ENCODE results near the gene OLFML2A. TPM values are rescaled to one million over a fixed set of nuclear protein-coding genes. Genes with fewer than 3 reads are reported as not detected.

OLFML2A gene
- polyA plus RNA-seq, 1 donor: 18.7 TPM

- DNase-seq: no peak
Measured at GRCh38 chr9:124852121-124852828, 75.3 kb downstream of the OLFML2A start.

GRCh38 chr9:124852829-124853531, 76.0 kb downstream of the OLFML2A start, which contains the start of gene WDR38:
WDR38 (plus strand) TSS chr9:124853460; CDS start chr9:124853532, 72 bp downstream.
- DNase-seq: peak; percentile 53

- no peak for DNase-seq
Measured at GRCh38 chr9:124853605-124854143, 76.7 kb downstream of the OLFML2A start.

- DNase-seq: no peak
Measured at GRCh38 chr9:124854161-124854560, 77.2 kb downstream of the OLFML2A start.

- no peak for DNase-seq
Measured at GRCh38 chr9:124854822-124855221, 77.9 kb downstream of the OLFML2A start.

- no peak for DNase-seq
Measured at GRCh38 chr9:124855566-124855943, 78.6 kb downstream of the OLFML2A start.

- DNase-seq: no peak
Measured at GRCh38 chr9:124855944-124856765, 79.2 kb downstream of the OLFML2A start.

- DNase-seq: no peak
Measured at GRCh38 chr9:124857533-124858162, 80.7 kb downstream of the OLFML2A start.

GRCh38 chr9:124858330-124859046, 81.6 kb downstream of the OLFML2A start:
- DNase-seq: no peak

GRCh38 chr9:124859803-124860581, 83.1 kb downstream of the OLFML2A start:
- no peak for DNase-seq

- DNase-seq: no peak
Measured at GRCh38 chr9:124860582-124861341, 83.8 kb downstream of the OLFML2A start.

GRCh38 chr9:124861342-124862229, 84.7 kb downstream of the OLFML2A start, which contains the start of the genes ARPC5L and RPL35:
ARPC5L (plus strand) TSS chr9:124862130; CDS start chr9:124869291, 7,161 bp downstream.
RPL35 (minus strand) TSS chr9:124861957; CDS start chr9:124861912, 45 bp downstream.
- peak; percentile 93 for DNase-seq

- DNase-seq: no peak
Measured at GRCh38 chr9:124863371-124863871, 86.5 kb downstream of the OLFML2A start.

Other genes with a start within 250 kb of the OLFML2A start
- 1.7 TPM for gene NR6A1, start 5.8 kb upstream of the OLFML2A start, polyA plus RNA-seq (ENCODE audit: insufficient read length)
- gene WDR38, start 76.3 kb downstream of the OLFML2A start, polyA plus RNA-seq (ENCODE audit: insufficient read length): 0.22 TPM
- 656 TPM for gene RPL35, start 84.8 kb downstream of the OLFML2A start, polyA plus RNA-seq (ENCODE audit: insufficient read length)
- gene ARPC5L, start 85.0 kb downstream of the OLFML2A start, polyA plus RNA-seq (ENCODE audit: insufficient read length): 38.5 TPM
- gene GOLGA1, start 163.9 kb downstream of the OLFML2A start, polyA plus RNA-seq (ENCODE audit: insufficient read length): 19.0 TPM

All from left kidney (tissue), 2 donors.